ENCODE results near the gene ZDHHC11.
"Not testable (repeated sequence)": the region's sequence is repeated elsewhere in the genome, so short reads cannot be mapped to it uniquely, and the experiment has no call there.

ZDHHC11 gene

GRCh38 chr5:882253-883183 lies 31.7 kb upstream of the ZDHHC11 start:
- intact Hi-C loops (cut with DNase I): no loop called here
- peak in 2 of 42 donors; percentile 3 to 8 for DNase-seq

- intact Hi-C loops (cut with DNase I): no loop called here
- peak in 2 of 42 donors; percentile 1 to 13 for DNase-seq
Observed at GRCh38 chr5:881551-881935, 30.8 kb upstream of the ZDHHC11 start.

- no peak for DNase-seq
- intact Hi-C loops (cut with DNase I): no loop called here
Observed at GRCh38 chr5:880816-881550, 30.2 kb upstream of the ZDHHC11 start.

- DNase-seq; intact Hi-C loops (cut with DNase I): not testable (repeated sequence)
Observed at GRCh38 chr5:878677-879076, 27.9 kb upstream of the ZDHHC11 start.

GRCh38 chr5:878125-878524 lies 27.3 kb upstream of the ZDHHC11 start:
- intact Hi-C loops (cut with DNase I): no loop called here
- DNase-seq: no peak

GRCh38 chr5:876398-877365 lies 25.9 kb upstream of the ZDHHC11 start:
- intact Hi-C loops (cut with DNase I): no loop called here
- no peak for DNase-seq

- intact Hi-C loops (cut with DNase I): no loop called here
- no peak for DNase-seq
Observed at GRCh38 chr5:875931-876330, 25.1 kb upstream of the ZDHHC11 start.

GRCh38 chr5:873328-873727 lies 22.5 kb upstream of the ZDHHC11 start:
- intact Hi-C loops (cut with DNase I): no loop called here
- no peak for DNase-seq

- intact Hi-C loops (cut with DNase I): no loop called here
- no peak for DNase-seq
Observed at GRCh38 chr5:872301-872700, 21.5 kb upstream of the ZDHHC11 start.

GRCh38 chr5:871596-872298 lies 21.0 kb upstream of the ZDHHC11 start:
- DNase-seq: no peak
- intact Hi-C loops (cut with DNase I): no loop called here

- no peak for DNase-seq
- intact Hi-C loops (cut with DNase I): no loop called here
Observed at GRCh38 chr5:870956-871355, 20.2 kb upstream of the ZDHHC11 start.

GRCh38 chr5:868428-869135 lies 17.8 kb upstream of the ZDHHC11 start:
- DNase-seq: no peak
- intact Hi-C loops (cut with DNase I): no loop called here

- no peak for DNase-seq
- intact Hi-C loops (cut with DNase I): no loop called here
Observed at GRCh38 chr5:867300-867870, 16.6 kb upstream of the ZDHHC11 start.

- intact Hi-C loops (cut with DNase I): no loop called here
- no peak for DNase-seq
Observed at GRCh38 chr5:865771-866170, 15.0 kb upstream of the ZDHHC11 start.

GRCh38 chr5:865168-865521 lies 14.4 kb upstream of the ZDHHC11 start:
- intact Hi-C loops (cut with DNase I): no loop called here
- no peak for DNase-seq

GRCh38 chr5:864492-865167 lies 13.8 kb upstream of the ZDHHC11 start:
- no peak for DNase-seq
- intact Hi-C loops (cut with DNase I): no loop called here

GRCh38 chr5:863244-863805 lies 12.5 kb upstream of the ZDHHC11 start:
- intact Hi-C loops (cut with DNase I): no loop called here
- DNase-seq: no peak
